ENCODE measurements around the gene USH2A. TPM values are rescaled to one million over a fixed set of nuclear protein-coding genes. Genes with fewer than 3 reads are reported as not detected.

The USH2A gene
- total and polyA plus RNA-seq, 3 donors from 2014 or later: 1.6 to 2.5 (median 1.8) TPM

DNA sequence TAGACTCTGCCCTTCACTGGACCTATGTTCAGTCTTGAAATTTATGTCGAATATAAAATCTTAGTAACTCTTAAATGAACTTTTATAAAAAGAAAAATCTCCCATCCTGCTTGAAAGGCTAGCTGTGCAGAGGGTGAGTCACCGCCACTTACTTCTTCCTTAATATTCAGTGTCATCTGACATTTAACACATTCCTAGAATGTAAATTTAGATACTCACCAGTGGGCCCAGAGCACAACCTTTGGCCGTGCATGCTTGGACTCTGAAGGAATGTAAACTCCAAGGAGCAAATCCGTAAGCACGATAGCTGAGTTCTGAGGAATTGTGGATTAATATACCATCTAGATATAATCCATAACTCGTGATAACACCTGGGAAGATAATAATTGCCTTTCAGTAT is 452.8 kb downstream of the USH2A start:
- Histone ChIP-seq H3K27ac (no peak overlapping the region), H3K36me3 (ENCODE audit: low read depth, missing control alignments) (no peaks in the 10 kb centered on the region), H3K27me3 (no peaks in the 10 kb centered on the region), H3K9me3 (no peaks in the 10 kb centered on the region), H3K4me3 (no peak overlapping the region), H3K4me1 (no peaks in the 10 kb centered on the region)
- TF ChIP-seq, protein P1, sequence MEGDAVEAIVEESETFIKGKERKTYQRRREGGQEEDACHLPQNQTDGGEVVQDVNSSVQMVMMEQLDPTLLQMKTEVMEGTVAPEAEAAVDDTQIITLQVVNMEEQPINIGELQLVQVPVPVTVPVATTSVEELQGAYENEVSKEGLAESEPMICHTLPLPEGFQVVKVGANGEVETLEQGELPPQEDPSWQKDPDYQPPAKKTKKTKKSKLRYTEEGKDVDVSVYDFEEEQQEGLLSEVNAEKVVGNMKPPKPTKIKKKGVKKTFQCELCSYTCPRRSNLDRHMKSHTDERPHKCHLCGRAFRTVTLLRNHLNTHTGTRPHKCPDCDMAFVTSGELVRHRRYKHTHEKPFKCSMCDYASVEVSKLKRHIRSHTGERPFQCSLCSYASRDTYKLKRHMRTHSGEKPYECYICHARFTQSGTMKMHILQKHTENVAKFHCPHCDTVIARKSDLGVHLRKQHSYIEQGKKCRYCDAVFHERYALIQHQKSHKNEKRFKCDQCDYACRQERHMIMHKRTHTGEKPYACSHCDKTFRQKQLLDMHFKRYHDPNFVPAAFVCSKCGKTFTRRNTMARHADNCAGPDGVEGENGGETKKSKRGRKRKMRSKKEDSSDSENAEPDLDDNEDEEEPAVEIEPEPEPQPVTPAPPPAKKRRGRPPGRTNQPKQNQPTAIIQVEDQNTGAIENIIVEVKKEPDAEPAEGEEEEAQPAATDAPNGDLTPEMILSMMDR (IDR thresholded peaks at IDR 0.05): no peak
- TF ChIP-seq POLR2A (IDR thresholded peaks at IDR 0.05): no peak
- WGBS, 2 donors: 70 to 80% methylated on average over 6 of the region's 6 CpGs
- no peak for DNase-seq
- intact Hi-C loops (cut with DNase I; ENCODE audit: low total_unique reads): no loop called here

DNA sequence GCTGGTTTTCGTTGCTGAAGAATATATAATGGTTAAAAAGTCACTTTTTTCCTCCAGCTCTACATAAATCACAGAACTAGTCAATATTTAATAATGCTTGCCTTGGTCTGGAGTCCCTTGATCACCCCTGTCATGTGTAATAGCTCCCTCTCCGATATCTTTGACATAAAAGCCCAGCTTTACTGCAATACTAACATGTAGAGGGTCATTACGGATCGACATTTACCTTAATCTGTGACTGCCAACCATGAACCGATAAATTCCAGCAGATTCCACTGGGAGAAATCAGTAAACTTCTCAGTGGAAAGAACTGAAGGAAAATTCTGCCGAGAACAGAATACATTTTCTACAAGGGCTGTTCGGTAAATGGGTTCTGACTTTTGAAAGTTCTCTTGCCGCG is 459.6 kb downstream of the USH2A start:
- Histone ChIP-seq H3K27me3 (no peaks in the 10 kb centered on the region), H3K4me1 (no peaks in the 10 kb centered on the region), H3K4me3 (no peak overlapping the region), H3K9me3 (no peaks in the 10 kb centered on the region), H3K36me3 (ENCODE audit: low read depth, missing control alignments) (no peaks in the 10 kb centered on the region), H3K27ac (no peak overlapping the region)
- intact Hi-C loops (cut with DNase I; ENCODE audit: low total_unique reads): no loop called here
- TF ChIP-seq, protein P1 (IDR thresholded peaks at IDR 0.05): no peak
- TF ChIP-seq POLR2A (IDR thresholded peaks at IDR 0.05): no peak
- no peak for DNase-seq
- WGBS, 2 donors: 70 to 81% methylated on average over 9 of the region's 9 CpGs

GRCh38 chr1:215963040-215963439 is 460.2 kb downstream of the USH2A start:
- Histone ChIP-seq H3K36me3 (ENCODE audit: low read depth, missing control alignments) (no peaks in the 10 kb centered on the region), H3K27me3 (no peaks in the 10 kb centered on the region), H3K4me1 (no peaks in the 10 kb centered on the region), H3K9me3 (no peaks in the 10 kb centered on the region), H3K4me3 (no peak overlapping the region), H3K27ac (no peak overlapping the region)
- no peak for TF ChIP-seq POLR2A (IDR thresholded peaks at IDR 0.05)
- TF ChIP-seq, protein P1 (IDR thresholded peaks at IDR 0.05): no peak
- no peak for DNase-seq
- 27 to 47% methylated on average over 1 of the region's 1 CpG for WGBS, 2 donors
- intact Hi-C loops (cut with DNase I; ENCODE audit: low total_unique reads): no loop called here

DNA sequence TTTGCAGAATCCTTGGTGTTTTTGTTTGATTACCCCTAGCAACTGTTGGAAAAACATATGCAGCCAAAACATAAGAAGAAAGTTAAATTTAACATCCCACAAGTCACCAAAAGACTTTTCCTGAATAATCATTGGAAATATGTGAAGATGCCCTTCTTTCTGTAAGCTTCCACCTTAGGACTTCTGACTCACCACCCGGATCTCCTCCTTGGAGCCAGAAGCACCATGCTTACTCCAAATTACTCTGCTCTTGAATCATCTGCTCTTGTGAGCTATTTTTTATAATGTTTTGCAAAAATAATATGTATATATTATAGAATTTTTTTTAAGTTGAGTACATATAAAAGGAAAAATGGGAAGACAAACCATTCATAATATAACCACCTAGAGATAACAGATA is 464.4 kb downstream of the USH2A start:
- intact Hi-C loops (cut with DNase I; ENCODE audit: low total_unique reads): no loop called here
- no peak for TF ChIP-seq POLR2A (IDR thresholded peaks at IDR 0.05)
- Histone ChIP-seq H3K4me3 (no peak overlapping the region), H3K36me3 (ENCODE audit: low read depth, missing control alignments) (no peaks in the 10 kb centered on the region), H3K27ac (no peak overlapping the region), H3K4me1 (no peaks in the 10 kb centered on the region), H3K27me3 (no peaks in the 10 kb centered on the region), H3K9me3 (no peaks in the 10 kb centered on the region)
- DNase-seq: no peak
- WGBS, 2 donors: 70 to 73% methylated on average over 1 of the region's 1 CpG

DNA sequence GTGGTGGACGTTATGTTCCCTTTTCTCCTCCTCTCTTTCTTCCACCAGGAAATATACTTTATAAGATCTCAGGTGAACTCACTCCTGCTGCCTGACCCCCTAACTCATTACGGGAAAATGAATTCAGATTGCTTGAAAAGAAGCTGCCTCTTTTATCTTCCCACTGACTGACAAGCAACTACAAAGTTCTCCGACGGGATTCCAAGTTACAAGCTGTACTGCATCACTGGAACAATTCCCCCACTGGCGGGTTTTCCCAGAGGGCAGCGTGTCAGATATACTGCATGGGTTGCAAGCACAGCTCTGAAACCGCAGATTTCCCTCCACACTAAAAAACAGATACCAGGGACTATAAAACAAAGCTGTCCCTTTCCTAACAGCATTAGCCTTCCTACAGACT is 465.6 kb downstream of the USH2A start:
- Histone ChIP-seq H3K9me3 (no peaks in the 10 kb centered on the region), H3K36me3 (ENCODE audit: low read depth, missing control alignments) (no peaks in the 10 kb centered on the region), H3K27ac (no peak overlapping the region), H3K4me3 (no peak overlapping the region), H3K27me3 (no peaks in the 10 kb centered on the region), H3K4me1 (no peaks in the 10 kb centered on the region)
- WGBS, 2 donors: 28 to 29% methylated on average over 7 of the region's 7 CpGs
- intact Hi-C loops (cut with DNase I; ENCODE audit: low total_unique reads): no loop called here
- TF ChIP-seq POLR2A (IDR thresholded peaks at IDR 0.05): no peak
- TF ChIP-seq, protein P1 (IDR thresholded peaks at IDR 0.05): no peak
- no peak for DNase-seq

Measured in testis (tissue), 3 donors.